Activated CD8-positive, alpha-beta memory T cell treated with anti-CD3 and anti-CD28 coated beads for 24 hours (primary cell): Measurements from ENCODE around the gene FBP2.
"Not testable (repeated sequence)": the region's sequence is repeated elsewhere in the genome, so short reads cannot be mapped to it uniquely, and the experiment has no call there.

Source experiments
- DNase-seq: peaks from one replicate; pipeline ENCODE4 v3.0.0-alpha.2; 2020

The FBP2 gene

GRCh38 chr9:94557376-94557775 is 36.2 kb downstream of the FBP2 start:
- no peak for DNase-seq

GRCh38 chr9:94554439-94555331 is 38.9 kb downstream of the FBP2 start, which contains the start of gene PCAT7:
Gene PCAT7, plus strand, starts transcription at chr9:94555083.
- no peak for DNase-seq

DNA sequence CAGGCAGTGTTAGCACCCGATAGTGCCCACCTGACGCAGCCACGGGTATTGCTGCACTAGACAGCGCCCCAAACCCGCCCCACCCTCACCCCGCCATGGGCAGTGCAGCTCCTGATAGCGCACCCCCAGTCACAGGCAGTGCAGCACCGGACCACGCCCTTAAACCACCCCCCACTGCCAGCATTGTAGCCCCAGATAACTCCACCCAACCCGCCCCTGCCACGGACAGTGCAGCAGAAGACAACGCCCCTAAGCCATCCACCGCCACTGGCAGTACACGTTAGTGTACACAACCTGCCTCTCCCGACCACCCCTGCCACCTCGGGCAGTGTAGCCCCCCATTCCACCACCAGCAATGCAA is 39.6 kb downstream of the FBP2 start:
- no peak for DNase-seq

GRCh38 chr9:94553029-94553938 is 40.3 kb downstream of the FBP2 start:
- DNase-seq, result no peak

DNA sequence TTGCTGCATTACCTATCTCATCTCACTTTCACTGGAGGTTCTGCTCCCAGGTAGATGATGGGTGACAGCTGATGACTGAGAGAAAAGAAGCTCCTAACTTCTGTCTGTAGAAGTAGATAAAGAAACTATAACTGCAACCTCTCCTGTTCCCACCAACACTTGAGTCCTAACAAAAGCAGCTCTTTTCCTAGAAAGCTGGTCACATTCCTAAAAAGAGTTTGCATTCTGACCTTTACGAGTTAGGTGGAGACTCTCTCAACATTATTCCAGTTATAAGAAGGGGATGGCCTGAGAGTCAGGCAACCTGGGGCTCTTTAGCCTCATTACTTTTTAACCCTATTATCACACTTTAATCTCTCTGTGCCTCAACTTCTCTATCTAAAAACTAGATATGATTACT is 47.7 kb downstream of the FBP2 start:
- DNase-seq, result no peak

DNA sequence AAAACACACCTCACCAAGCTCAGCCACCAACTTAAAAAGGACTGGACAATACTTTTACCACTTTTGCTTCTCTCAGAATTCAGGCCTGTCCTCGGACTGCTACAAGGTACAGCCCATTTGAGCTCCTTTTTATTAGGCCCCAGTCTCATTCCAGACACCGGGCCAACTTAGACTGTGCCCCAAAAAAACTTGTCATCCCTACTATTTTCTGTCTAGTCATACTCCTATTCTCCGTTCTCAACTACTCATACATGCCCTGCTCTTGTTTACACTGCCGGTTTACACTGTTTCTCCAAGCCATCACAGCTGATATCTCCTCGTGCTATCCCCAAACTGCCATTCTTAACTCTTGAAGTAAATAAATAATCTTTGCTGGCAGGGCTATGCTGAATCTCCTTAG is 49.3 kb downstream of the FBP2 start:
- DNase-seq, result not testable (repeated sequence)

- DNase-seq, result no peak
Observed at GRCh38 chr9:94538908-94539307, 54.7 kb downstream of the FBP2 start.

DNA sequence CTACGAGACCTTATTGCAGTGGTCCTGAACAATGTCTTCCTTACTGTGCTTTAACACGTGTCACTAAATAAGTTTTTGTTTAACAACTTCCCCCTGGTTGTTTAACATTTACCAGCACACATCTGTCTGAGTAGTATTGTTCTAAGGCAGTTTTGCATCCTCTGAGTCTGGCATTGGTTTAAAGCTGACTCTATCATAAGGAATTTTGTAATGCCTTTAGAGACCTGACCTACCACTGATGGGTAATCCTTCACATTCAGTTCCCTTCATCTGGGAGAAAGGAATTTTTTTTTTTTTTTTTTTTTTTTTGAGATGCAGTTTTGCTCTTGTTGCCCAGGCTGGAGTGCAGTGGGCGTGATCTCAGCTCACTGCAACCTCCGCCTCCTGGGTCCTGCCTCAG is 58.7 kb downstream of the FBP2 start:
- no peak for DNase-seq

GRCh38 chr9:94533601-94534000 is 60.0 kb downstream of the FBP2 start:
- DNase-seq, result no peak

GRCh38 chr9:94533155-94533554 is 60.5 kb downstream of the FBP2 start:
- no peak for DNase-seq

DNA sequence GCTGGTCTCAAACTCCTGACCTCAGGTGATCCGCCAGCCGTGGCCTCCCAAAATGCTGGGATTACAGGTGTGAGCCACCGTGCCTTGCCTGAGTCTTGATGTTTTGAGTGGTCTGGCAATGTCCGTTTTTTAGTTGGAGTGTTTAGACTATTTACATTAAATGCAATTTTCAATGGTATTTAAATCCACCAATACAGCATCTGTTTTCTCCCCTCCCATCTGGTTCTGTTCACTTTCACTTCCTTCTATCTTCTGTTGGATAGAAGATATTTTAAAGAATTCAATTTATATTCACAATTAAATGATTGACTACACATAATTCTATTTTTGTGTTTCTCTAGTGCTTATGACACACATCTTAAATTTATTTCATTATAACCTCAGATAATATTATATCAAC is 64.7 kb downstream of the FBP2 start:
- no peak for DNase-seq

DNA sequence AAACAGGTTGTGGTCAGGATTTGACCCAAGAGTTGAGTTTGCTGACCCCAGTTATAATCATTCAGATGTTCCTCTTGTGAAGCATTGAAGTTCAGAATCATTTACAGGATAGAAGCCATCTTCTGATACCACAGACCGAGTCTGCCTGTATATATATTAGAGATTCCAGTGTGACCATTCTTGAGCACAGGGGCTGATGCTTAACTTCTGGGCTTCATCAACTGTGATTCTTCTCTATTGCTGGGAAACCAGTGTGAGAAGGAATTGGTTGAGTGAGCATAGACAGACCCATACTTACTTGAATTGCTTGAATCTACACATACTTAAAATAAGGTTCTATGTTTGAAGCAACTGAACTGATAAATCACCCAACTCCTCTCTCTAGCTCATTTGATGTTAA is 66.7 kb downstream of the FBP2 start:
- no peak for DNase-seq

DNA sequence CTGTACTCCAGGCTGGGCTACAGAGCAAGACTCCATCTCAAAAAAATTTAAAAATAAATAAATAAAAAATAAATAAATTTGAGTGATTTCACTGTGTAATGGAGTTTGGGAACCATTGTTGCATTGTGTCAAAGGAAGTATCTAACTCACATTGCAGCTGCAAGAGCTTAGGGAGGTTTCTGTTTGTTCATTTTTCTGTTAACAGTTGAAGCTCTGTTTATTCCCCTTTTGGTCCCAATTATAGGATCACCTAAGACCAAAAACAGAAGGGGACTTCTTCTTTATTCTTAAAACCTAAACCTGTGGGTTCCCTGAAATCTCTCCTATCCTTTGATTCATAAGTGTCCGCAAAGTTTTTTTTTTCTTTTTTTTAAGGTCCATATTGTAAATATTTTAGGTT is 67.4 kb downstream of the FBP2 start:
- no peak for DNase-seq

DNA sequence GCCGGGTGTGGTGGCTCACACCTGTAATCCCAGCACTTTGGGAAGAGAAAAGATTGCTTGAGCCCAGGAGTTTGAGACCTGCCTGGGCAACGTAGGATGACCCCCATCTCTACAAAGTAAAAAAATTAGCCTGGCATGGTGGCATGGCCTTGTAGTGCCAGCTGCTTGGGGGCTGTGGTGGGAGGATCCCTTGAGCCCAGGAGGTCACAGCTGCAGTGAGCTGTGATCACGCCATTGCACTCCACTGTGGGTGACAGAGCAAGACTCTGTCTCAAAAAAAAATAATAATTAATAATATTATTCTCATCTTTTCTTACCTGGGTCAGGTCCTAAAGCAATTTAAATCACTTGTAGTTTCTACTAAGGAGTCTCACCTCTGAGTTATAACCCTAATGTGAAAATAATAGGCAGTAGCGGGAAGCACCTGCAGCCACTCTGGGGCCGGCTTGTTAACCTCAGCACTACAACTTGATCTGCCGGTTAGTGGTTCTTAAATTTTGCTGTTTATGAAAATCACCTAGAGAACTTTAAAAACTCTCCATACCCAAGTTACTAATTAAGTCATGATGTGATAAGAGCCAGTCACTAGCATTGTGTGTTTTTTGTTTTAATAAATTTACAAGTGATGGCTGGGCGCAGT is 68.1 kb downstream of the FBP2 start:
- DNase-seq, result no peak

GRCh38 chr9:94517254-94517653 is 76.4 kb downstream of the FBP2 start:
- no peak for DNase-seq

DNA sequence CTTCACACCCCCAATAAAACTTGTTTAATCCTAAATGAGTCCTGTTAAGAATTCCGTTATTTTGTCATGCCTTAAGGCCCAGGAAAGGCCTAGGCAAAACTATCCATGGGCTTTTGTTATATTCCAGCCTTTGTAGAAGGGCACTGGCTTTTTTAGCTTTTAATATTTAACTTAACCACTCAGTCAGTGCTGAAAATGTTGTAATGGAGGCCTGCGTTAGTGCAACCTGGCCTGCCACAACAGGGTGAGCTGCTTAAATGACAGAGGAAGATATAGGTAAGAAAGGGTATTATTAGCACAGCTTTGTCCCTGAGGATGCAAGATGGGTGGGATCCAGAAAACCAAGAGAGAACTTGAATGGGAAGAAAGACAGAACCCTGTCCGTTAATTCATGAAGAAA is 78.9 kb downstream of the FBP2 start:
- no peak for DNase-seq

DNA sequence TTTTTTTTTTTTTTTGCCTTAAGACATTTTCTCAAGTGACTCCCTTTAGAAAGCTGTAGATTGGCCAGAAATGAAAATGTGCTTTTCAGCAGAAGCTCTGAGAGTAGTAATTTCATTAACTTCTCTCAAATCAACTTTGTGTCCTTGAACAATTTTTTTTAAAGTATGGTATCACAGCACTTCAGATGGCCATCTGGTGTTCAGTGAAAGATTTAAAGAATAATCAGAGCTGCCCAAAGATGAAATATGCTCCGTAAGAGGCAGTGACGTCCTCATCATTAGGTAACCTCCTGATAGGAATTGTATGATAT is 81.7 kb downstream of the FBP2 start:
- DNase-seq, result no peak

DNA sequence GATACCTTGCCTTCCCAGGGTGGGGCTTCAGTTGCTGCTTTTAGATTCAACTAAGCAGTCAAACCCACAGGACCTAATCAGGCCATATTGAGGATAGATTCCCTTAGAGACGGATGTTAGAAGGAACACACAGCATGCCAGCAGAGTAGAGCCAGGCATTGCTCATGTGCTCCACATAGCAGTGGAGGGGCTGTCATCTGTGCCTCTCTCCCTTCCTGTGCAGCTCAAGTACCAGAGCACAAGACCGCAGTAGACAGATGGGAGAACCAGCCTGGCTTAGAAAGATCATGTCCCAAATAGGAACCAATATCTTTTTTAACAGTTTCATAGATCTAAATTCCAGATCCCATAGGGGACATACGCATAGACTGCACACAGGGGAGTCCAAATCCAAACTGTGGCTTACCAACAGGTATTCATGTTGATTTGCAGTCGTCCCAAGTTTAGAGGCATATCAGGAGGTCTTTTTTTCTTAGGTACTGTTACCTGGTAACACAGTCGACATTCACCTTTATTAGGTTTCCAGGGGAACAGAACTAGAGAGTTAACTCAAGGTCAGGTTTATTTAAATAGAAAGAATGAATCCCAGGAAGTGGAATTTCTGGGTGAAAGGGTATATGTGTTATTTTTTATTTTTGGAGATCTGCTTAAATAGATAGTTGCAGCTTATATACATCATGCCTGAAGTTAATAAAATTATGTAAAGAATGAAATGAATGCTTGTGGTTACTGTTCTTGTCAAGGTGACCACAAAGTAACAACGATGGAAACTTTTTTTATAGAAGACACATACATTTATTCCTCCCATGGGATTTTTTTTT is 82.3 kb downstream of the FBP2 start:
- no peak for DNase-seq
